HG02678 (cell line): Measurements from ENCODE around the gene NBAS.
"Not testable (repeated sequence)": the region's sequence is repeated elsewhere in the genome, so short reads cannot be mapped to it uniquely, and the experiment has no call there.

Source experiments
- ATAC-seq: cut with Tn5 transposase; IDR thresholded peaks from one replicate; pipeline ENCODE4 v1.9.1; 2021; ENCODE audit warnings: mild to moderate bottlenecking, moderate library complexity; ENCODE audit not compliant: unreplicated experiment

The NBAS gene

GRCh38 chr2:15323227-15323626 lies 237.9 kb downstream of the NBAS start:
- ATAC-seq: no peak

DNA sequence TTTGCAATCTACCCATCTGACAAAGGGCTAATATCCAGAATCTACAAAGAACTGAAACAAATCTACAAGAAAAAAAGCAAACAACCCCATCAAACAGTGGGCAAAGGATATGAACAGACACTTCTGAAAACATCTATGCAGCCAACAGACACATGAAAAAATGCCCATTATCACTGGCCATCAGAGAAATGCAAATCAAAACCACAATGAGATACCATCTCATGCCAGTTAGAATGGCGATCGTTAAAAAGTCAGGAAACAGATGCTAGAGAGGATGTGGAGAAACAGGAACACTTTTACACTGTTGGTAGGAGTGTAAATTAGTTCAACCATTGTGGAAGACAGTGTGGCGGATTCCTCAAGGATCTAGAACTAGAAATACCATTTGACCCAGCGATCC lies 239.7 kb downstream of the NBAS start:
- not testable (repeated sequence) for ATAC-seq

- ATAC-seq: no peak
Measured at GRCh38 chr2:15316370-15316814, 244.7 kb downstream of the NBAS start.

- no peak for ATAC-seq
Measured at GRCh38 chr2:15315411-15315810, 245.7 kb downstream of the NBAS start.

DNA sequence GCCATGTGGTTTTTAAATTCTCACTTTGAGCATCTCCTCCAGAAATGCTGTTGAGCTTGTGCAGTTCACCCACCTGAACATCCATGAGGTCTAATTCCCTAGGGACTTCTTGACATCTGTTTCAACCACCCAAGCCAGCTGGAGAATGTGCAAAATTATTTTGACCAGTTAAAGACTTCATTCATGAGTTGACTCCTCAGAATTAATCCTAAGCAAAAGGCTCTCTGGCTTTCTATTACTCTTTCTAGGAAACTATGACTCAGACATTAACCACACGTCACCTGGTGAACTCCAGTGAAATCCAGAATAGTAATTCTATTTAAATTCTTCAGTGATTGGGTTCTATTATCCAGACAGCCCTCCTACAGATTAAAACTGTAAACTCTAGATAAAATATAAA lies 247.5 kb downstream of the NBAS start:
- peak; percentile 80 for ATAC-seq

DNA sequence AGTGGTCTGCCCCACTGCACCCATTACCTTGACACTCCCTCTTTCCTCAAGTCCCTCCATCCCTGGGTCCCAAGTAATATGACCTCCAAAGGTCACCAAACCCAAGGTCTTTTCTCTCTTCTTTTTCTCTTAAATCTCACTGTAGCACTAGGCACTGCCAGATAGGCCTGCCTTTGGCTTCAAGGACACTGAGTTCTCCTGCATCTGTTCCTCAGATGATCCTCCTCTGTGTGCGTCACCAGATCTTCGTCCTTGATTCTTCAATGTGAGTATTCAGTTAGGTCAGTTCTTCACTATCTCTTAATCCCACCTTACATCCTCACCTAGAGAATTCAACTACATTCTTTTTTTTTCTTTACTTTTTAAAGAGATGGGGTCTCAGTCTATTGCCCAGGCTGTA lies 249.2 kb downstream of the NBAS start:
- no peak for ATAC-seq

GRCh38 chr2:15311201-15311907 lies 249.8 kb downstream of the NBAS start:
- ATAC-seq: peak; percentile 56

DNA sequence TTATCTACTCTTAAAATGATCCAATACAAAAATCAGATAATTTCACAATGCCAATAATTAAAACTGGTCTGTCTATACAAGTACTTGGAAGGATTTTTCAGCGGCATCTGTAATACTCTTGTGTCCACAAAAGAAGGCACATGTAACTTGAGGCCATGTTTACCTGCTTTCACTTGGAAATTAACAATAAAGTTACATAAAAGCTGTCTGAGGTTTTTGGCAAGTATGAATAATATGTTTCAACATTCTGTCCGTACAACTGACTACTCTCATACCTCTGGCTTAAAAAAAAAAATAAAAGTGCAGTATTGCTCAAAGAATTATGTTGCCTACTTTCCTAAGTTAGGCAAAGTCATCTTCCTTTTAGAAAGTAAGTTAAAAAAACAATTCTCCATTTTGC lies 253.6 kb downstream of the NBAS start:
- ATAC-seq: no peak

DNA sequence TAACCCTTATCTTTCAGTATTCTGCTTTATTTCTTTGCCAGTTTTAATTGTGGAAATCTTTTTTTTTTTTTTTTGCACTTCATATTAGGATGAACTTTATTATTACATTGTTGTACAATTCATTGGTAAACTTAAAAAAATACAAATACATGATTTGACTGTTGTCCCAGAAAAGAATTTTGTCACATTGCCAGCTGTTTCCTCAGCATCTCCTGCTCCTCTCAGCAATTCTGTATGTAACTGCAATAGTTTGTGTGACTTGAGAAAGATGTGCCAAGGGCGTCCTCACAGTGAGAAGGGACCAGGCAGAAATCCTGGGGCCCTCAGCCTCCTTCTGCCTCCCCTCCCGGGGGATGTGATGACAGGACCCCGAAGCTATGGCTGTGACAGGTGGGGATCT lies 254.4 kb downstream of the NBAS start:
- ATAC-seq: no peak

GRCh38 chr2:15303874-15304273 lies 257.3 kb downstream of the NBAS start:
- no peak for ATAC-seq

DNA sequence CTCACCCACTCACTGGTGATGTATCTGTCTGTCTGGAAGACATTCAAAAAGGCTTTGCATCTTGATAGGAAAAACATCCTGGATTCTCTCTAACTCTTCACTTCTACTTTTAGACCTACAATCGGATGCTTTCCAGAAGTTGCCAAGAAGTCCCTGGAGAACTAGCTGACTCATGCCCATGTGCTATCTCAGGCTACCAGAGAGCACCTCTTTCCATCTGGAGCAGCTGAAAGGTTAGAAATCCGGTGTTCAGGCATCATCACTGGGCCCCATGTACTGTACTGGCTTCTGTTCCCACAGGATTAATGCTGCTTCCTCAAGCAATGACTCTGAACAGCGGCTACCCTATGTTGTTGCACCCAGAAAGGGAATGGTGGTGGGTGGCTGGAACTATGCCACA lies 259.0 kb downstream of the NBAS start:
- no peak for ATAC-seq

- no peak for ATAC-seq
Measured at GRCh38 chr2:15300624-15301573, 260.2 kb downstream of the NBAS start.

- no peak for ATAC-seq
Measured at GRCh38 chr2:15299904-15300520, 261.1 kb downstream of the NBAS start.

DNA sequence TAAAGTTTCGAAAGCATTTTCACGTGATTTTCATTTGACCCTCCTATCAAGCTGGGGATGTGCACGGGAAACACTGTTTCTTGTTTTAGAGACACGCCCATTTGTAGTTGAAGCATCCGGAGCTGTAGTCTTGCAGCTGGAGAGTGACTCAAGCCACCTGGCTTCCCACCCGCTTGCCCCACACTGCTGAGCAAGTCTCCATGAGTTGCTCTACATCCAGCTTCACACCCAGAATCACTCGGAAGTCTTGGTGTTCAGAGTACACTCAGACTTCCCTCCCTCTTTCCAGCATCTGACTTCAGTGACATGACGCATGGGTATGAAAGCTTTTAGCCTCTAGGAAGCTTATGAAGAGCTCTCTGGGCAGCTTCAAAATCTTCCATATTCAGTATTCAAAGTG lies 262.4 kb downstream of the NBAS start:
- ATAC-seq: no peak

DNA sequence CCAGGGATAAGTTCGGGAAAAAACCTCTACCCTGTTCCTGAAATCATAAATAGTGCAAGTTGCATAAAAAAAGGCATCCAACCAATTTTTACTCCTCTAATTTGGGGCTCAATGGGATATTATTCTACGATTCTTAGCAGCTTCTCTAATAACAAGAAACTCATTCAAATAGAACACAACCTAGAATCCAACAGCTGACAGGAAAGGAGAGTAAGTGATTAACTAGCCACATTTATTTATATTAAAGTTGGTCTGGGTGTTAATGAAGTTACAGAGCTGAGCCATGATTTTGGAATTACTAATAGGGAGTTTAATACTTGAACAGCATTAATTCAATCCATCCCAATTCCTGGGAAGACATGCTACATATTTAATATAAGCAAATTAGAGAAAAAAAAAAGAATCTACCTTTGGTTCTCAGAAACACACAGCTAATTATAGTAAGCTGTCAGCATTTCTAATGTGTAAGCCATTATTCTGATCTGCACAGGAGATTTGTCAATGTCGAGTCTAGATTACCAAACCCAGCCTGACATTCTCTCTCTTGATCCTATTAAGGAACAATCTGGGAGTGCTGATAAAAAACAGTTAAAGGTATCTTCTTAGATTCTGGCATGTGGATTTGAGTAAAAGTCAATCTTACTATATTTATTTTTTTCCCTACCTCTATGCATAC lies 267.7 kb downstream of the NBAS start:
- peak; percentile 71 for ATAC-seq

GRCh38 chr2:15287447-15288184 lies 273.5 kb downstream of the NBAS start:
- no peak for ATAC-seq

GRCh38 chr2:15284614-15285013 lies 276.5 kb downstream of the NBAS start:
- no peak for ATAC-seq

DNA sequence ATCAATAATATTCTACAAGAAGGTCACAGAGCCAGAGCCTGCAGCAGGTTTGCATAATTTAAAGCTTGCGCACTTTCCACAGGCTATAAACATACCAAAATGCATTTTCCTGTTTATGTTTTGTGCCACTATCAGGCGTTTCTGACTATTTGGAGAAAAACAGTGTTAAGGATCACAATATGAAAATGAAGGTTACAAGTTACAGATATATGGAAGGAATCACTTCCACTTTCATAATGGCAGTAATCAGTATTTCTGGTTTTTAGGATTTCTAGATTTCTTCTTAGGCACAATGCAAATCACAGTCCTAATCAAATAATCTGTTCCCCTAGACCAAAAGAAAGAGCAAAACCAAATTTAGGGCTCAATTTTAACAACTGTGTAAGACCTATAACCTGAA lies 279.5 kb downstream of the NBAS start:
- ATAC-seq: no peak

- no peak for ATAC-seq
Measured at GRCh38 chr2:15279201-15279876, 281.8 kb downstream of the NBAS start.

DNA sequence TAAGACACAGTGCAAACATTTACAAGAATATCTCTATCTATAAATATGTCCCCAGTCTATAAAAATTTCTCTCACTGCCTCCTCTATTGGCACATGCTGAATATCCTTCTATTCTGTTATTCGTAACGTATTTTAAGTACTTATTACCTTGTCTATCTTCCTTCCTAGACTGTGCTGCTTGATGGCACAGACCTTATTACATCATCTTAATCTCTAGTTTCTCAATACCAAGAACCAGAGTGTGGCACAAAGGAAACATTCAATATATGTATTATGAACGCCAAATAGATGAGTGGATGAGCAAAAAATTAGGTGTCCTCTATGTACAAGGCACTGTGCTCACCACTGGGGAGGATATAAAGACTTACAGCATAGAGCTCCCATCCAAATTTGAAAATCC lies 282.8 kb downstream of the NBAS start:
- no peak for ATAC-seq
